Mesendoderm (in vitro differentiated cells): Measurements from ENCODE around the gene FUT9.
A peak's percentile ranks its signal among the peaks of the same experiment; 100 is the strongest.

ENCODE experiments used
- DNase-seq: peaks from one replicate; pipeline ENCODE4 v3.0.0; 2013
- H2AK5ac ChIP-seq: 2 replicates; pipeline ENCODE4 v1.6.1; 2013; ENCODE audit warnings: low read length, inconsistent platforms
- H2BK120ac ChIP-seq: 2 replicates; pipeline ENCODE4 v1.6.1; 2013; ENCODE audit warnings: low read depth, mild to moderate bottlenecking, low read length, moderate library complexity, mixed read lengths
- H2BK15ac ChIP-seq: replicated peaks from 2 replicates; pipeline ENCODE4 v1.6.1; 2013; ENCODE audit warnings: low read depth, mild to moderate bottlenecking, moderate library complexity
- H2BK5ac ChIP-seq: 2 replicates; pipeline ENCODE4 v1.6.1; 2013; ENCODE audit warnings: low read length, inconsistent platforms
- H3K18ac ChIP-seq: 2 replicates; pipeline ENCODE4 v1.6.1; 2013; ENCODE audit warnings: mild to moderate bottlenecking, low read length, mixed read lengths
- H3K23ac ChIP-seq: one replicate; pipeline ENCODE4 v1.6.1; 2013; ENCODE audit warnings: low read length
- H3K27ac ChIP-seq: 2 replicates; pipeline ENCODE4 v1.5.1; 2013; ENCODE audit warnings: low read depth, mild to moderate bottlenecking, inconsistent platforms, low read length, moderate library complexity
- H3K27me3 ChIP-seq: 2 replicates; pipeline ENCODE4 v1.6.1; 2013; ENCODE audit warnings: low read length, control low read depth, mild to moderate bottlenecking, inconsistent platforms; ENCODE audit not compliant: insufficient read depth, poor library complexity
- H3K36me3 ChIP-seq: 2 replicates; pipeline ENCODE4 v1.6.1; 2013; ENCODE audit warnings: low read length, inconsistent platforms; ENCODE audit not compliant: control insufficient read depth, insufficient read depth
- H3K4ac ChIP-seq: one replicate; pipeline ENCODE4 v1.6.1; 2013; ENCODE audit warnings: low read depth, mild to moderate bottlenecking, low read length, moderate library complexity
- H3K4me1 ChIP-seq: 2 replicates; pipeline ENCODE4 v1.6.1; 2013; ENCODE audit warnings: low read depth, low read length, inconsistent platforms; ENCODE audit not compliant: control insufficient read depth
- H3K4me2 ChIP-seq: 2 replicates; pipeline ENCODE4 v1.6.1; 2013; ENCODE audit warnings: low read length
- H3K4me3 ChIP-seq: 2 replicates; pipeline ENCODE4 v1.5.1; 2013; ENCODE audit warnings: mild to moderate bottlenecking, low read length
- H3K56ac ChIP-seq: one replicate; pipeline ENCODE4 v1.6.1; 2013; ENCODE audit warnings: low read length
- H3K79me1 ChIP-seq: 2 replicates; pipeline ENCODE4 v1.6.1; 2013; ENCODE audit warnings: low read length, inconsistent platforms
- H3K79me2 ChIP-seq: 2 replicates; pipeline ENCODE4 v1.6.1; 2013; ENCODE audit warnings: mild to moderate bottlenecking, low read length; ENCODE audit not compliant: control insufficient read depth, insufficient read depth
- H3K9ac ChIP-seq: 2 replicates; pipeline ENCODE4 v1.6.1; 2013; ENCODE audit warnings: low read length, inconsistent platforms
- H4K5ac ChIP-seq: one replicate; pipeline ENCODE4 v1.6.1; 2013; ENCODE audit warnings: low read length
- H4K8ac ChIP-seq: one replicate; pipeline ENCODE4 v1.6.1; 2013; ENCODE audit warnings: low read depth, mild to moderate bottlenecking, control low read depth, low read length, moderate library complexity
- WGBS: extraction: QIAGEN DNeasy Blood & Tissue Kit; methylation state at CpG from one replicate; pipeline ENCODE4 v1.1.7; 2013; ENCODE audit warnings: low lambda C conversion rate, missing lambda C conversion rate; ENCODE audit not compliant: insufficient coverage; ENCODE audit errors: extremely low coverage; 5-methylcytosine and 5-hydroxymethylcytosine counted together

The FUT9 gene

DNA sequence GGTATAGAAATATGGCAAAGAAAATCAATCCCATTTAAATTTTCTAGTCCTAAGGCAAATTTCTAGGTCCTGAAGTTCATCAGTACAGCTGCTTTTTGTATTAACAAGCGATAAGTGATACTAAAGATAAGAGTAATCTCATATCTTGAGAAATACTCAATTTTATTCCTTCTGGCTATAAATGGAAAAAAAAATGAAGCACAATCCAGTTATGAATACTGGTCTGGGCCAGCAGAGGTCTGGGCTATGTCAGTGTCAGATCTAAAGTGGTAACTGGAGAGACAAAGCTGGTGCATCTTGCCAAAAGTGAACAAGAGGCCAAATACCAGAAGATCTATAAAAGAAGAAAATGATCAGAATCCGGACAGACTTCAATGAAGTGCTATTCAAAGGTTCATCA lies 126.4 kb downstream of the FUT9 start:
- Histone ChIP-seq H3K18ac (no peak overlapping the region), H3K4me1 (no peaks in the 10 kb centered on the region), H3K56ac (no peak overlapping the region), H4K8ac (no peak overlapping the region), H2BK120ac (no peak overlapping the region), H3K79me1 (no peaks in the 10 kb centered on the region), H3K4me2 (no peak overlapping the region), H3K4me3 (no peak overlapping the region), H2BK15ac (no peak overlapping the region), H3K27ac (no peak overlapping the region), H3K36me3 (no peaks in the 10 kb centered on the region), H2BK5ac (no peak overlapping the region), H3K27me3 (no peaks in the 10 kb centered on the region), H3K79me2 (no peaks in the 10 kb centered on the region), H2AK5ac (no peak overlapping the region), H3K4ac (no peak overlapping the region), H4K5ac (no peak overlapping the region), H3K23ac (no peak overlapping the region), H3K9ac (no peak overlapping the region)
- no CpG with 5 or more reads among the region's 2 CpGs for WGBS
- no peak for DNase-seq

DNA sequence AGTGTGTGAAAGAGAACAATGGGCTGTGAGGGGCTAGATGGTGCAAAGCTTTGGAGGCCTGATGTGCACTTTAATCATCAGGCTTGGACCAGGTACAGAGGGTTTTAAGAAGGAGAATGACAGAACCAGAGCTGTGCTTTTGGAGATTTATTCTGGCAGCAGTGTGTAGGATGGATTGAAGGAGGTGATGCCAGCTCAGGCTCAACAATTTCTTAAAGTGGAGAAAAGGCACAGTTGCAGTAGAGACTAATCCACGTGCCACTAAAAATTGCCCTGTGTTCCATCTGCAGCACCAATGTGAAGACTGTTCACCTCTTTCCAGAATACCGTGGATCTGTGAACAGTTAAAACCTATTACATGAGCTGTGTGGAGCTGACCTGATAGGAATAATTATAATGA lies 134.7 kb downstream of the FUT9 start:
- no peaks in the 10 kb centered on the region for H3K79me2 ChIP-seq
- no peak overlapping the region for H3K56ac ChIP-seq
- H3K27me3 ChIP-seq, result no peaks in the 10 kb centered on the region
- no peak overlapping the region for H3K4me3 ChIP-seq
- no peak overlapping the region for H3K23ac ChIP-seq
- no peak overlapping the region for H2BK15ac ChIP-seq
- H3K36me3 ChIP-seq, result no peaks in the 10 kb centered on the region
- H2AK5ac ChIP-seq, result no peak overlapping the region
- no CpG with 5 or more reads among the region's 2 CpGs for WGBS
- H4K5ac ChIP-seq, result no peak overlapping the region
- no peaks in the 10 kb centered on the region for H3K79me1 ChIP-seq
- DNase-seq, result no peak
- H3K4ac ChIP-seq, result no peak overlapping the region
- no peak overlapping the region for H3K4me2 ChIP-seq
- H2BK5ac ChIP-seq, result no peak overlapping the region
- no peak overlapping the region for H2BK120ac ChIP-seq
- no peak overlapping the region for H3K18ac ChIP-seq
- H3K4me1 ChIP-seq, result no peaks in the 10 kb centered on the region
- H3K9ac ChIP-seq, result no peak overlapping the region
- no peak overlapping the region for H4K8ac ChIP-seq
- H3K27ac ChIP-seq, result no peak overlapping the region

DNA sequence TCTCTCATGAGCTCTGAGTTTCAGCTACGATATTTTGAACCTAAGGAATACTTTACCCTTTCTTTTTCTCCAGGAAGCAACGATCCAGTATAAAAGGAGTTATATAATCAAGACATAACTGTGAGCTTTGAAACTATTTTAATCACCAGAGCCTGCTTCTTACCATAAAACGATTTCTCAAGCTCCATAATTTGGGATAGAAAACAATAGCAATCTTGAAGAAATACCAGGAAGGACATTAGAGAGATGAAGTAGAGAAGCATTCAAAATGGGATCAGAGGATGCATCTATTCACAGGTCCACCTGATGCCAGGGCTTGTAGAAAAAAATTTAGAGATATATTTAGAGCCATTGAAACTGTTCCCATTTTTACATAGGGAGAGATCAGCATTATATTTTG lies 135.9 kb downstream of the FUT9 start:
- H3K36me3 ChIP-seq, result no peaks in the 10 kb centered on the region
- H3K79me1 ChIP-seq, result no peaks in the 10 kb centered on the region
- H3K23ac ChIP-seq, result no peak overlapping the region
- no peak overlapping the region for H3K27ac ChIP-seq
- no peak overlapping the region for H2BK15ac ChIP-seq
- H4K8ac ChIP-seq, result no peak overlapping the region
- DNase-seq, result no peak
- no peak overlapping the region for H3K56ac ChIP-seq
- H2BK5ac ChIP-seq, result no peak overlapping the region
- H3K4me3 ChIP-seq, result no peak overlapping the region
- no peak overlapping the region for H4K5ac ChIP-seq
- H3K79me2 ChIP-seq, result no peaks in the 10 kb centered on the region
- no peaks in the 10 kb centered on the region for H3K4me1 ChIP-seq
- H3K4ac ChIP-seq, result no peak overlapping the region
- H2AK5ac ChIP-seq, result no peak overlapping the region
- no peak overlapping the region for H3K9ac ChIP-seq
- no peaks in the 10 kb centered on the region for H3K27me3 ChIP-seq
- no peak overlapping the region for H2BK120ac ChIP-seq
- H3K18ac ChIP-seq, result no peak overlapping the region
- no CpG with 5 or more reads among the region's 3 CpGs for WGBS
- H3K4me2 ChIP-seq, result no peak overlapping the region

DNA sequence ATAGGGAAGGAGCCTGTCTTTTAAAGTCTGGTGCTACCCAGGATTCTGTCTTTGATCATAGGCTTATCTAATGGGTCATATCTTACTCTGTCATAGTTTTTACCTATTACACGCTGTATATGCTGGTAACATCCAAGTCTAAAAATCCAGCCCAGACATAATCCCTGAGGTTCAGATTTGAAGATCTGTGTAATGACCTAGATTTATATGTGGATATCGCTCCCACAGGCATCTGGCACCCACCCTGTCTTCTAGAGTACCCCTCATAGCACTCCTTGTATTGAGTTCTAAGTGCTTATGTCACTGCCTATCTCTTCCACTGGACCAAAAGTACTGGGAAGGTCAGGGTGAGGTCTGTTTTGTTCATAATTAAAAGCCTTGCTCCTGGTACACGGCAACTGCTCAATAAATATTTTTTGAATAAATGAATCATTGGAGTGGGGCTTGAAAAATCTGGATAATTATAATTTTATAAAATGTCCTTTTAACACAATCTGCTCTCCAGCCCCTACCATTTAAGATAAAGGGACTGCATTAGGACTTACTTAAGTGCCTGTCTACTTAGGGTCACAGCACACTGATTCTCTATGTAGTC lies 136.4 kb downstream of the FUT9 start:
- Histone ChIP-seq H3K36me3 (no peaks in the 10 kb centered on the region), H3K4me1 (no peaks in the 10 kb centered on the region), H2BK15ac (no peak overlapping the region), H2AK5ac (no peak overlapping the region), H3K56ac (no peak overlapping the region), H3K27me3 (no peaks in the 10 kb centered on the region), H3K4ac (no peak overlapping the region), H4K5ac (no peak overlapping the region), H3K23ac (no peak overlapping the region), H3K4me3 (no peak overlapping the region), H2BK5ac (no peak overlapping the region), H3K4me2 (no peak overlapping the region), H3K18ac (no peak overlapping the region), H4K8ac (no peak overlapping the region), H2BK120ac (no peak overlapping the region), H3K79me1 (no peaks in the 10 kb centered on the region), H3K79me2 (no peaks in the 10 kb centered on the region), H3K9ac (no peak overlapping the region), H3K27ac (no peak overlapping the region)
- WGBS, result no CpG with 5 or more reads among the region's 3 CpGs
- DNase-seq, result no peak

DNA sequence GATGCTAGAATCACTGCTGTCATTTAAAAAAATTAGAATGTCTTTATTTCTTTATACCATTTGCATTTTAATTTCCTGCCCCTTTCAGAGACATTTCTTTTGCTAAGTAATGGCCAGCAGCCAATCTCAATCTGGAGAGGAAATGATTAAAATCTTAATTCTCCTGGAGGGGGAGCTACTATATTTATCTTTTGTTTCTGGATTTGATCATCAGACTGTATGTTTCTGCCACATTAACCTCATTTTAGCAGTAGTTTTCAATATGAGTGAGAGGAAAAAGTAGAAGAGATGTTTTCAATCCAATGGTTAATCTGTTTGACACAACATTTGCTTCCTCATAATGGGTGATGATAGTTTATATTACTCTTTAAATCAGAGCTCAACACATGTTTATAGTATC lies 138.0 kb downstream of the FUT9 start:
- no peak overlapping the region for H2AK5ac ChIP-seq
- H3K4me3 ChIP-seq, result no peak overlapping the region
- no peaks in the 10 kb centered on the region for H3K27me3 ChIP-seq
- H2BK5ac ChIP-seq, result no peak overlapping the region
- no peaks in the 10 kb centered on the region for H3K4me1 ChIP-seq
- H3K18ac ChIP-seq, result no peak overlapping the region
- H3K23ac ChIP-seq, result no peak overlapping the region
- H3K36me3 ChIP-seq, result no peaks in the 10 kb centered on the region
- H3K4ac ChIP-seq, result no peak overlapping the region
- no peak overlapping the region for H3K56ac ChIP-seq
- H3K79me1 ChIP-seq, result no peaks in the 10 kb centered on the region
- no peaks in the 10 kb centered on the region for H3K79me2 ChIP-seq
- no peak for DNase-seq
- no peak overlapping the region for H3K4me2 ChIP-seq
- H4K8ac ChIP-seq, result no peak overlapping the region
- no peak overlapping the region for H3K9ac ChIP-seq
- H2BK15ac ChIP-seq, result no peak overlapping the region
- no peak overlapping the region for H3K27ac ChIP-seq
- H2BK120ac ChIP-seq, result no peak overlapping the region
- no peak overlapping the region for H4K5ac ChIP-seq

DNA sequence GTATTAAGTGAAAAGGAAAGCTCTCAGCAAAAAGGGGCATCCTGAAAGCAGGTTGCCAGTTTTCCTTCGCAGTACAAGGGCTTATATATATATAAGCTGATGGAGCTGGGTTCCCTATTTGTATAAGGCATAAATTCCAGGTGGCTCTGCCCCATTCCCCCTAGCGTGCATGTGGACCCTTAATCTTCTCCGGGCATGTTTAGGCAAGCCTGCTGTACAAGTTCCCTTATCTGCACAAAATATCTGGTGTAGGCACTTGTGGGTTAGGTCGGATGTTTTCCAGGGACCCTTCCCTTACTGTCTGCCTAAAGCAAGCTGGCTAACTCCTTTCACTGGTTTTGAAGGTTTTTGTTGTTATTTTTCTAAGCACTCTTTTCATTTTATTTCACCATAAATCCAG lies 140.7 kb downstream of the FUT9 start:
- H3K9ac ChIP-seq, result no peak overlapping the region
- H2BK120ac ChIP-seq, result no peak overlapping the region
- H2BK5ac ChIP-seq, result no peak overlapping the region
- no peak overlapping the region for H3K27ac ChIP-seq
- H3K23ac ChIP-seq, result no peak overlapping the region
- H3K4me2 ChIP-seq, result no peak overlapping the region
- H4K5ac ChIP-seq, result no peak overlapping the region
- no CpG with 5 or more reads among the region's 4 CpGs for WGBS
- H3K36me3 ChIP-seq, result no peaks in the 10 kb centered on the region
- no peak overlapping the region for H3K4ac ChIP-seq
- no peak overlapping the region for H4K8ac ChIP-seq
- no peak overlapping the region for H3K56ac ChIP-seq
- H3K79me2 ChIP-seq, result no peaks in the 10 kb centered on the region
- H3K18ac ChIP-seq, result peak overlapping the region; percentile 56
- no peaks in the 10 kb centered on the region for H3K4me1 ChIP-seq
- H3K27me3 ChIP-seq, result no peaks in the 10 kb centered on the region
- no peak overlapping the region for H3K4me3 ChIP-seq
- no peak overlapping the region for H2AK5ac ChIP-seq
- no peaks in the 10 kb centered on the region for H3K79me1 ChIP-seq
- DNase-seq, result no peak
- H2BK15ac ChIP-seq, result no peak overlapping the region
